Endothelial cell of umbilical vein (primary cell): ENCODE results near the gene NTN3. TPM values are rescaled to one million over a fixed set of nuclear protein-coding genes. Genes with fewer than 3 reads are reported as not detected.

Experiments used
- BruUV-seq: library from RNA; stranded (reverse); fragments of 400-500 nt; replicated peaks from 2 replicates; lab custom pipeline; 2021; lab: Mats Ljungman, UMichigan
- CTCF ChIA-PET: fragments of 300-600, 350-600 bp; sonication (Branson Sonifier 250); formaldehyde crosslinking; loops from one replicate; lab custom pipeline; 2021; ENCODE audit warnings: antibody characterized with exemption, inconsistent platforms; lab: Charles Lee
- POLR2A ChIA-PET: fragments of 300-600, 350-600 bp; sonication (Branson Sonifier 250); formaldehyde crosslinking; loops from one replicate; lab custom pipeline; 2021; ENCODE audit warnings: antibody characterized with exemption, inconsistent platforms; lab: Charles Lee
- DNase-seq: peaks from one replicate; pipeline ENCODE4 v3.0.0-alpha.2; 2011; ENCODE audit warnings: low read depth, low spot score
- FAIRE-seq: peaks from 2 replicates; lab custom pipeline; 2011; peaks lifted over from hg19 to GRCh38; lab: Jason Lieb, UNC
- H2AFZ ChIP-seq: 2 replicates; pipeline ENCODE4 v1.6.0; 2012; ENCODE audit warnings: low read depth, low read length, control low read depth, inconsistent platforms
- H3K27ac ChIP-seq: 2 replicates; pipeline ENCODE4 v1.5.1; 2011; ENCODE audit warnings: low read depth, mild to moderate bottlenecking, control low read depth, low read length, moderate library complexity; ENCODE audit not compliant: insufficient read depth
- H3K27me3 ChIP-seq, 2 experiments: 2 replicates each; pipeline versions ENCODE4 v1.6.0 to v1.6.1; 2011; ENCODE audit warnings: low read length in 2 of 2, mixed read lengths in 1 of 2; ENCODE audit not compliant: control insufficient read depth in 2 of 2, insufficient read depth in 2 of 2
- H3K36me3 ChIP-seq, 2 experiments: 2 replicates in 1 of 2; 3 replicates in 1 of 2; pipeline ENCODE4 v1.5.1; 2011; ENCODE audit warnings: low read length in 2 of 2, mild to moderate bottlenecking in 1 of 2, moderate library complexity in 1 of 2; ENCODE audit not compliant: control insufficient read depth in 2 of 2, insufficient read depth in 2 of 2; ENCODE audit errors: extremely low read depth in 1 of 2
- H3K4me1 ChIP-seq: 3 replicates; pipeline ENCODE4 v1.5.1; 2011; ENCODE audit warnings: mild to moderate bottlenecking, low read length; ENCODE audit not compliant: control insufficient read depth, insufficient read depth; ENCODE audit errors: extremely low read depth
- H3K4me2 ChIP-seq: 2 replicates; pipeline ENCODE4 v1.6.1; 2011; ENCODE audit warnings: low read length, control low read depth, mixed read lengths; ENCODE audit not compliant: insufficient read depth
- H3K4me3 ChIP-seq, 3 experiments: fragments of 200-600 bp in 1 of 3; sonication (generic), shearing (Covaris generic) in 1 of 3; replicated peaks in 1 of 3; 2 replicates each; pipeline ENCODE4 v1.5.1; 2011 to 2016; ENCODE audit warnings: control low read depth in 3 of 3, low read length in 3 of 3, mild to moderate bottlenecking in 2 of 3, inconsistent platforms in 1 of 3, low read depth in 1 of 3, moderate library complexity in 1 of 3; ENCODE audit not compliant: insufficient read depth in 1 of 3
- H3K79me2 ChIP-seq: 2 replicates; pipeline ENCODE4 v1.6.0; 2012; ENCODE audit warnings: low read length, inconsistent platforms; ENCODE audit not compliant: control insufficient read depth, insufficient read depth
- H3K9ac ChIP-seq: replicated peaks from 2 replicates; pipeline ENCODE3; 2011; ENCODE audit warnings: low read length, control low read depth; ENCODE audit not compliant: insufficient read depth; ENCODE audit errors: extremely low read depth
- H3K9me1 ChIP-seq: replicated peaks from 3 replicates; pipeline ENCODE4 v1.6.0; 2011; ENCODE audit warnings: mild to moderate bottlenecking, low read length; ENCODE audit not compliant: control insufficient read depth, insufficient read depth; ENCODE audit errors: extremely low read depth
- H3K9me3 ChIP-seq: replicated peaks from 2 replicates; pipeline ENCODE4 v1.5.1; 2012; ENCODE audit warnings: low read length, inconsistent platforms; ENCODE audit not compliant: control insufficient read depth, insufficient read depth
- H4K20me1 ChIP-seq: replicated peaks from 2 replicates; pipeline ENCODE3; 2011; ENCODE audit warnings: mild to moderate bottlenecking, low read length; ENCODE audit not compliant: control insufficient read depth, insufficient read depth; ENCODE audit errors: extremely low read depth
- EZH2 ChIP-seq: IDR thresholded peaks from 2 replicates; pipeline ENCODE4 v1.6.1; 2012; ENCODE audit warnings: borderline replicate concordance, low read depth, mild to moderate bottlenecking, moderate library complexity, low read length, inconsistent platforms; ENCODE audit not compliant: severe bottlenecking
- FOS ChIP-seq: IDR thresholded peaks from 2 replicates; pipeline ENCODE4 v1.6.1; 2011; ENCODE audit warnings: mild to moderate bottlenecking, low read length, moderate library complexity, borderline replicate concordance; ENCODE audit not compliant: insufficient read depth
- GATA2 ChIP-seq: IDR thresholded peaks from 2 replicates; pipeline ENCODE4 v1.7.0; 2011; ENCODE audit warnings: low read depth, mild to moderate bottlenecking, moderate library complexity, mixed read lengths, low read length; ENCODE audit not compliant: insufficient read length, insufficient read depth
- JUN ChIP-seq: IDR thresholded peaks from 2 replicates; pipeline ENCODE4 v1.6.1; 2011; ENCODE audit warnings: borderline replicate concordance, low read depth; ENCODE audit not compliant: insufficient read length, insufficient read depth
- MAX ChIP-seq: IDR thresholded peaks from 2 replicates; pipeline ENCODE4 v1.6.1; 2011; ENCODE audit not compliant: insufficient read depth, insufficient read length
- MYC ChIP-seq: IDR thresholded peaks from one replicate; pipeline ENCODE4 v1.6.1; 2011; ENCODE audit warnings: mild to moderate bottlenecking, low read depth, low read length
- POLR2A ChIP-seq: IDR thresholded peaks from 2 replicates; pipeline ENCODE4 v1.6.1; 2012; ENCODE audit warnings: low read depth, mild to moderate bottlenecking, control low read depth, low read length
- POLR2AphosphoS5 ChIP-seq: IDR thresholded peaks from 2 replicates; pipeline ENCODE4 v1.6.1; 2012; ENCODE audit warnings: low read depth, mild to moderate bottlenecking, control low read depth, low read length, moderate library complexity; ENCODE audit not compliant: insufficient read depth
- dilution Hi-C: fragments of 300-500 bp; cut with MboI; formaldehyde crosslinking; loops from one replicate; pipeline ENCODE4 v1.15.0; 2019; ENCODE audit warnings: low sequenced_read_pairs; ENCODE audit not compliant: extremely low pct_ligation_motif_present
- intact Hi-C: fragments of 100-400 bp; cut with micrococcal nuclease; formaldehyde crosslinking; loops from one replicate; pipeline ENCODE4 v1.10.0; 2022
- polyA plus RNA-seq, 4 experiments: library from polyadenylated mRNA; depleted of rRNA in 3 of 4; stranded (reverse) in 3 of 4; unstranded in 1 of 4; fragments of >200 nt; gene quantifications; 2 replicates each; pipeline versions ENCODE4 v1.2.1 to v1.2.3, GENCODE V29; 2011 to 2012; ENCODE audit warnings: missing spikeins in 1 of 4
- total RNA-seq: library from RNA; stranded (reverse); gene quantifications from 2 replicates; pipeline ENCODE4 v1.2.3, GENCODE V29; 2021
- TF ChIP-seq, protein P1 (sequence below), 2 donors: IDR thresholded peaks; 1 replicate in 1 of 2; 2 replicates in 1 of 2; pipeline ENCODE4 v1.5.1; 2011; ENCODE audit warnings: low read length in 2 of 2, mild to moderate bottlenecking in 2 of 2, moderate library complexity in 2 of 2, control low read depth in 1 of 2, inconsistent platforms in 1 of 2, low read depth in 1 of 2; ENCODE audit not compliant: insufficient read depth in 1 of 2; ENCODE audit errors: extremely low read depth in 1 of 2

NTN3 gene
- total and polyA plus RNA-seq, 2 donors (not counting 3 experiments of a cell fraction or from before 2014, with no cell fraction given), result 0.15 TPM; not detected in 1

DNA sequence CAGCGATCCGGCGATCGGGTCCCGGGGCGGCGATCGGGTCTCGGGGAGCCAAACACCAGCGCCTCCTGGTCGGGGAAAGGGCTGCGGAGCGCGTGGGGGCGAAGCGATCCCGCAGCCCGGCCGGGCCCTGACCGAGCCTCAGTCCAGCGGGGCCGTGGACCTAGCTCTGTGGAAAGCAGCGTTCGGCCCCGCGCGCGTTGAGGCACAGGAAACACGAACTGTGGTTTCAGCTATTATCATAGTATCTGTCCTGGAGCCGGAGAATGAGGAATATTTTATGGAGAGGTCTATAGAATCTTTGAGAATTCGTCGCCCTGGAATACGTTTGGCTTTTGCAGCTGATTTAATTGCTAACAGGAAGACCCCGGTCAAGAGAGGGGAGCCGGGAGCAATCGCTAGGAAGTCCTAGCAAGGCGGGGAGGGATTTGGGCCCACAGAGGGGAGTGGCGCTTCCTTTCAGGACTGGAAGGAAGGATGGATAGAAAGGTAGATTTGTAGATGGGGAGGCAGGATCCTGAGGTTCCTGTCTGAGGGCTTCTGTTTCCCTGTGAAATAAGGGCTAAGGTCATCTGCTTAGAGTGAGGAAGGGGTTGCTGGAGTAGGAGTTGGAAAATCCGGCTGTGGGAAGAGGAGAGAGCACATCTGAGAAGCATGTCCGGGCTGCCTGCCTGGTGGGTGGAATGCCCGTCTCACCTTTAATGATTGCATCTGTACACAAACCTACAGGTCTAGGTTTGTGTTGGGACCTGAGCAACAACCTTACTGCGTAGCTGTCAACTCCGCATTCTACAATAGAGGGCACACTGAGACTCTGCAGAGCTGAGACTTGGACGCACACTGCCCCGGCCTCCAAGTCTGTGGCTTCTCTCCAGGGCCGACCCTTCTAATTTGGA, 41.1 kb upstream of the NTN3 start:
- Histone ChIP-seq H3K79me2 (peaks cover 34% of the 10 kb centered on the region), H4K20me1 (no peaks in the 10 kb centered on the region), H3K27ac (peak overlapping the region; percentile 21), H3K36me3 (peaks cover 6 to 10% of the 10 kb centered on the region in 2 experiments), H3K9me3 (no peaks in the 10 kb centered on the region), H3K9me1 (no peaks in the 10 kb centered on the region), H3K4me2 (peak overlapping the region; percentile 78), H2AFZ (peak overlapping the region; percentile 87), H3K9ac (peak overlapping the region; percentile 76), H3K4me1 (peaks cover 21% of the 10 kb centered on the region), H3K4me3 (peak overlapping the region; percentile 75 to 92 (median 85)), H3K27me3 (no peaks in the 10 kb centered on the region)
- ChIA-PET POLR2A (no interaction called here), CTCF (interaction anchor here (0.6 to 4.0 kb wide), 12 partner anchors 10 to 133 kb away, joined by 3 to 25 read pairs (median 4); partner anchors contain the start of genes ABCA3, PDPK1, TBC1D24 and TEDC2)
- FAIRE-seq (peak; percentile 76), DNase-seq (peak; percentile 21)
- dilution Hi-C loops, result no loop called here
- intact Hi-C loops, result loop anchor here (1.0 to 10.0 kb wide), 5 partner anchors 30 to 161 kb away; partner anchors contain the start of genes ABCA3, RNPS1 and TEDC2
- no peak for TF ChIP-seq FOS
- TF ChIP-seq, protein P1, sequence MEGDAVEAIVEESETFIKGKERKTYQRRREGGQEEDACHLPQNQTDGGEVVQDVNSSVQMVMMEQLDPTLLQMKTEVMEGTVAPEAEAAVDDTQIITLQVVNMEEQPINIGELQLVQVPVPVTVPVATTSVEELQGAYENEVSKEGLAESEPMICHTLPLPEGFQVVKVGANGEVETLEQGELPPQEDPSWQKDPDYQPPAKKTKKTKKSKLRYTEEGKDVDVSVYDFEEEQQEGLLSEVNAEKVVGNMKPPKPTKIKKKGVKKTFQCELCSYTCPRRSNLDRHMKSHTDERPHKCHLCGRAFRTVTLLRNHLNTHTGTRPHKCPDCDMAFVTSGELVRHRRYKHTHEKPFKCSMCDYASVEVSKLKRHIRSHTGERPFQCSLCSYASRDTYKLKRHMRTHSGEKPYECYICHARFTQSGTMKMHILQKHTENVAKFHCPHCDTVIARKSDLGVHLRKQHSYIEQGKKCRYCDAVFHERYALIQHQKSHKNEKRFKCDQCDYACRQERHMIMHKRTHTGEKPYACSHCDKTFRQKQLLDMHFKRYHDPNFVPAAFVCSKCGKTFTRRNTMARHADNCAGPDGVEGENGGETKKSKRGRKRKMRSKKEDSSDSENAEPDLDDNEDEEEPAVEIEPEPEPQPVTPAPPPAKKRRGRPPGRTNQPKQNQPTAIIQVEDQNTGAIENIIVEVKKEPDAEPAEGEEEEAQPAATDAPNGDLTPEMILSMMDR (IDR thresholded peaks at IDR 0.05; ENCODE audit: extremely low read depth in 1 of 2, insufficient read depth in 1 of 2, low read depth in 1 of 2, low read length in 2 of 2), result peak in 1 of 2 donors; percentile 12
- BruUV-seq, result TSS peak; percentile 15

GRCh38 chr16:2432286-2432685, 38.8 kb upstream of the NTN3 start:
- H4K20me1 ChIP-seq, result no peaks in the 10 kb centered on the region
- no peaks in the 10 kb centered on the region for H3K9me3 ChIP-seq
- dilution Hi-C loops, result no loop called here
- no TSS peak for BruUV-seq
- peaks cover 17 to 18% of the 10 kb centered on the region in 2 experiments for H3K36me3 ChIP-seq
- no peak overlapping the region for H3K4me3 ChIP-seq
- CTCF ChIA-PET, result no interaction called here
- TF ChIP-seq POLR2A, result no peak
- TF ChIP-seq EZH2, result no peak
- no peak for TF ChIP-seq MAX
- TF ChIP-seq JUN, result no peak
- TF ChIP-seq GATA2, result no peak
- no peak for TF ChIP-seq POLR2AphosphoS5
- TF ChIP-seq, protein P1 (IDR thresholded peaks at IDR 0.05; ENCODE audit: extremely low read depth in 1 of 2, insufficient read depth in 1 of 2, low read depth in 1 of 2, low read length in 2 of 2), result no peak
- no peak for TF ChIP-seq FOS
- no peak for TF ChIP-seq MYC
- no peak overlapping the region for H3K27ac ChIP-seq
- peaks cover 21% of the 10 kb centered on the region for H3K4me1 ChIP-seq
- FAIRE-seq (no peak), DNase-seq (no peak)
- POLR2A ChIA-PET, result no interaction called here
- H2AFZ ChIP-seq, result no peak overlapping the region
- H3K4me2 ChIP-seq, result no peak overlapping the region
- H3K9ac ChIP-seq, result no peak overlapping the region
- intact Hi-C loops, result no loop called here
- no peaks in the 10 kb centered on the region for H3K27me3 ChIP-seq
- H3K9me1 ChIP-seq, result no peaks in the 10 kb centered on the region
- peaks cover 38% of the 10 kb centered on the region for H3K79me2 ChIP-seq
